CD14-positive monocyte (primary cell): ENCODE results near the gene WEE2. TPM values are rescaled to one million over a fixed set of nuclear protein-coding genes. Genes with fewer than 3 reads are reported as not detected.

ENCODE experiments used
- DNase-seq, 3 donors: peaks; one replicate each; pipeline ENCODE4 v3.0.0-alpha.2; 2011 to 2022
- H2AFZ ChIP-seq: 2 replicates; pipeline ENCODE4 v1.6.0; 2012; ENCODE audit warnings: mild to moderate bottlenecking, low read depth, low read length, inconsistent platforms; ENCODE audit not compliant: insufficient read depth, poor library complexity, severe bottlenecking
- H3K27ac ChIP-seq, 2 donors: 1 replicate in 1 of 2; 2 replicates in 1 of 2; pipeline ENCODE4 v1.5.1; 2012 to 2013; ENCODE audit warnings: low read length in 2 of 2, control low read depth in 1 of 2, inconsistent platforms in 1 of 2, low read depth in 1 of 2, mild to moderate bottlenecking in 1 of 2
- H3K27me3 ChIP-seq, 2 donors: one replicate each; pipeline versions ENCODE4 v1.6.0 to v1.6.1; 2011 to 2013; ENCODE audit warnings: low read length in 2 of 2; ENCODE audit not compliant: control insufficient read depth in 2 of 2, insufficient read depth in 2 of 2
- H3K36me3 ChIP-seq, 2 donors: replicated peaks in 1 of 2; 1 replicate in 1 of 2; 2 replicates in 1 of 2; pipeline versions ENCODE4 v1.5.1 to v1.6.1; 2012 to 2013; ENCODE audit warnings: low read length in 2 of 2, control low read depth in 1 of 2, inconsistent platforms in 1 of 2, mild to moderate bottlenecking in 1 of 2; ENCODE audit not compliant: insufficient read depth in 2 of 2, control insufficient read depth in 1 of 2
- H3K4me1 ChIP-seq, 2 donors: 1 replicate in 1 of 2; 2 replicates in 1 of 2; pipeline versions ENCODE4 v1.5.1 to v1.6.1; 2012 to 2013; ENCODE audit warnings: low read length in 2 of 2, control low read depth in 1 of 2, inconsistent platforms in 1 of 2, mild to moderate bottlenecking in 1 of 2, moderate library complexity in 1 of 2; ENCODE audit not compliant: insufficient read depth in 2 of 2, control insufficient read depth in 1 of 2
- H3K4me2 ChIP-seq: replicated peaks from 2 replicates; pipeline ENCODE3; 2012; ENCODE audit warnings: low read length, moderate library complexity, mild to moderate bottlenecking; ENCODE audit not compliant: poor library complexity, severe bottlenecking; ENCODE audit errors: extremely low read depth
- H3K4me3 ChIP-seq, 3 experiments: fragments of 200-600 bp in 1 of 3; sonication (generic) in 1 of 3; replicated peaks in 1 of 3; 1 replicate in 2 of 3; 2 replicates in 1 of 3; pipeline ENCODE4 v1.5.1; 2011 to 2013; ENCODE audit warnings: low read length in 3 of 3, mild to moderate bottlenecking in 3 of 3, control low read depth in 2 of 3, low read depth in 2 of 3, inconsistent platforms in 1 of 3, moderate library complexity in 1 of 3
- H3K79me2 ChIP-seq: 2 replicates; pipeline ENCODE4 v1.6.0; 2012; ENCODE audit warnings: mild to moderate bottlenecking, control low read depth, inconsistent platforms, low read length, moderate library complexity; ENCODE audit not compliant: insufficient read depth
- H3K9ac ChIP-seq: 2 replicates; pipeline ENCODE4 v1.6.0; 2017; ENCODE audit warnings: low read length, mild to moderate bottlenecking; ENCODE audit not compliant: insufficient read depth, poor library complexity, severe bottlenecking
- H3K9me3 ChIP-seq, 2 donors: replicated peaks in 1 of 2; 1 replicate in 1 of 2; 2 replicates in 1 of 2; pipeline versions ENCODE4 v1.5.1 to v1.6.1; 2012 to 2013; ENCODE audit warnings: low read length in 2 of 2, control low read depth in 1 of 2; ENCODE audit not compliant: control insufficient read depth in 1 of 2, insufficient read depth in 1 of 2
- H4K20me1 ChIP-seq: 2 replicates; pipeline ENCODE4 v1.6.0; 2012; ENCODE audit warnings: mild to moderate bottlenecking, low read length, control low read depth, moderate library complexity; ENCODE audit not compliant: insufficient read depth
- H3K27ac Mint-ChIP-seq, 7 donors: one replicate each; pipeline ENCODE4 v1.8.0; 2020; ENCODE audit warnings: mild to moderate bottlenecking in 7 of 7, mixed read lengths in 7 of 7, moderate library complexity in 6 of 7, inconsistent platforms in 2 of 7
- H3K27me3 Mint-ChIP-seq, 3 donors: one replicate each; pipeline ENCODE4 v1.8.0; 2021 to 2022; ENCODE audit warnings: low read depth in 3 of 3, mild to moderate bottlenecking in 3 of 3, mixed read lengths in 3 of 3, moderate library complexity in 3 of 3, inconsistent platforms in 1 of 3
- H3K36me3 Mint-ChIP-seq, 2 donors: one replicate each; pipeline ENCODE4 v1.8.0; 2020; ENCODE audit warnings: mixed read lengths in 2 of 2, inconsistent platforms in 1 of 2, mild to moderate bottlenecking in 1 of 2
- H3K4me1 Mint-ChIP-seq: one replicate; pipeline ENCODE4 v1.8.0; 2020; ENCODE audit warnings: mild to moderate bottlenecking, mixed read lengths
- H3K4me3 Mint-ChIP-seq, 2 donors: one replicate each; pipeline ENCODE4 v1.8.0; 2020; ENCODE audit warnings: mild to moderate bottlenecking in 2 of 2, mixed read lengths in 2 of 2, moderate library complexity in 1 of 2
- H3K9me3 Mint-ChIP-seq, 7 donors: one replicate each; pipeline ENCODE4 v1.8.0; 2020 to 2022; ENCODE audit warnings: mixed read lengths in 7 of 7, mild to moderate bottlenecking in 6 of 7, moderate library complexity in 6 of 7, inconsistent platforms in 2 of 7
- CTCF ChIP-seq: fragments of 200-600 bp; IDR thresholded peaks from one replicate; pipeline ENCODE4 v1.8.0; 2022; ENCODE audit warnings: antibody characterized with exemption, mild to moderate bottlenecking
- WGBS: methylation state at CpG from one replicate; pipeline ENCODE4 v1.1.5; 2013; ENCODE audit warnings: missing lambda C conversion rate; ENCODE audit not compliant: insufficient coverage; 5-methylcytosine and 5-hydroxymethylcytosine counted together
- intact Hi-C, 2 donors: fragments of 100-400 bp; cut with micrococcal nuclease; formaldehyde crosslinking; loops; one replicate each; pipeline versions ENCODE4 v1.15.0 to v1.15.1; 2023
- polyA plus RNA-seq, 3 donors: library from polyadenylated mRNA; depleted of rRNA in 1 of 3; unstranded in 2 of 3; stranded (reverse) in 1 of 3; fragments of 300-500 nt in 2 of 3; fragments of >200 nt in 1 of 3; fragmentation: Illumina TruSeq in 2 of 3; gene quantifications; 1 replicate in 2 of 3; 2 replicates in 1 of 3; pipeline ENCODE4 v1.2.3, GENCODE V29; 2012 to 2021

Gene WEE2
- polyA plus RNA-seq, 3 donors, result not detected

GRCh38 chr7:141693082-141693481 is 15.1 kb upstream of the WEE2 start:
- no peak for TF ChIP-seq CTCF
- no peaks in the 10 kb centered on the region for H3K36me3 ChIP-seq
- Mint-ChIP-seq H3K4me1 (peaks cover 24% of the 10 kb centered on the region), H3K27me3 (no peaks in the 10 kb centered on the region), H3K9me3 (no peaks in the 10 kb centered on the region), H3K4me3 (no peak overlapping the region), H3K36me3 (peaks cover 0 to 5% of the 10 kb centered on the region in 2 donors), H3K27ac (no peak overlapping the region)
- intact Hi-C loops, result no loop called here
- H4K20me1 ChIP-seq, result no peaks in the 10 kb centered on the region
- no peaks in the 10 kb centered on the region for H3K9me3 ChIP-seq
- DNase-seq, result no peak
- H3K27me3 ChIP-seq, result no peaks in the 10 kb centered on the region
- no peaks in the 10 kb centered on the region for H3K79me2 ChIP-seq
- no peak overlapping the region for H3K27ac ChIP-seq
- H2AFZ ChIP-seq, result no peak overlapping the region
- WGBS, result no CpG with 5 or more reads among the region's 3 CpGs
- peaks cover 6 to 8% of the 10 kb centered on the region in 2 donors for H3K4me1 ChIP-seq
- H3K4me2 ChIP-seq, result no peak overlapping the region
- H3K4me3 ChIP-seq, result no peak overlapping the region
- no peak overlapping the region for H3K9ac ChIP-seq

GRCh38 chr7:141695803-141696289 is 12.3 kb upstream of the WEE2 start:
- 96% methylated on average over 6 of the region's 6 CpGs for WGBS
- Histone ChIP-seq H3K27me3 (peaks cover 0 to 2% of the 10 kb centered on the region in 2 donors), H3K79me2 (no peaks in the 10 kb centered on the region), H3K4me3 (no peak overlapping the region), H3K4me2 (no peak overlapping the region), H3K27ac (no peak overlapping the region), H2AFZ (no peak overlapping the region), H3K36me3 (no peaks in the 10 kb centered on the region), H3K4me1 (peaks cover 13 to 21% of the 10 kb centered on the region in 2 donors), H3K9me3 (no peaks in the 10 kb centered on the region), H4K20me1 (no peaks in the 10 kb centered on the region), H3K9ac (no peak overlapping the region)
- no peak for DNase-seq
- Mint-ChIP-seq H3K27ac (no peak overlapping the region), H3K4me1 (peaks cover 43% of the 10 kb centered on the region), H3K4me3 (no peak overlapping the region), H3K9me3 (no peaks in the 10 kb centered on the region), H3K27me3 (peaks cover 7% of the 10 kb centered on the region in 3 donors), H3K36me3 (peaks cover 3 to 5% of the 10 kb centered on the region in 2 donors)
- intact Hi-C loops, result no loop called here
- no peak for TF ChIP-seq CTCF
